A549 (cell line): ENCODE data around the gene CCL4.

ENCODE experiments used
- CEBPB ChIP-seq, 2 experiments: fragments of >200 bp in 1 of 2; sonication (Bioruptor Twin) in 1 of 2; formaldehyde crosslinking in 1 of 2; IDR thresholded peaks; 2 replicates each; pipeline ENCODE4 v1.6.1; 2012 to 2016
- GATA3 ChIP-seq: IDR thresholded peaks from 2 replicates; pipeline ENCODE4 v1.6.1; 2012; ENCODE audit warnings: borderline replicate concordance
- HOXB13 ChIP-seq: fragments of 250-450 bp; sonication (Bioruptor Pico); IDR thresholded peaks from 2 replicates; pipeline ENCODE4 v1.5.0; 2020; ENCODE audit warnings: low read depth, mild to moderate bottlenecking, moderate library complexity
- POLR2A ChIP-seq: IDR thresholded peaks from 2 replicates; pipeline ENCODE4 v1.6.1; 2012; ENCODE audit warnings: mild to moderate bottlenecking, low read length
- RAD21 ChIP-seq, 2 experiments: fragments of >200 bp in 1 of 2; sonication (Bioruptor Twin) in 1 of 2; formaldehyde crosslinking in 1 of 2; IDR thresholded peaks in 1 of 2; conservative IDR thresholded peaks in 1 of 2; 2 replicates in 1 of 2; 3 replicates in 1 of 2; pipeline ENCODE4 v1.6.1; 2012 to 2018; ENCODE audit warnings: inconsistent platforms in 1 of 2
- RCOR1 ChIP-seq: fragments of 150-350 bp; IDR thresholded peaks from 2 replicates; pipeline ENCODE4 v1.6.1; 2014; ENCODE audit warnings: antibody characterized with exemption, low read length, low read depth
- SMC3 ChIP-seq: fragments of >200 bp; sonication (Bioruptor Twin); formaldehyde crosslinking; IDR thresholded peaks from 3 replicates; pipeline ENCODE4 v1.6.1; 2018; ENCODE audit warnings: inconsistent platforms
- ZFP36 ChIP-seq: fragments of 450-650 bp; IDR thresholded peaks from 2 replicates; pipeline ENCODE4 v1.6.1; 2014; ENCODE audit warnings: borderline replicate concordance; ENCODE audit not compliant: partially characterized antibody
- TF ChIP-seq, protein P1 (sequence below): fragments of >200 bp; sonication (Bioruptor Twin); formaldehyde crosslinking; IDR thresholded peaks from 3 replicates; pipeline ENCODE4 v1.5.1; 2016
- TF ChIP-seq, protein P2 (sequence below): IDR thresholded peaks from 2 replicates; pipeline ENCODE4 v1.6.1; 2012

DNA sequence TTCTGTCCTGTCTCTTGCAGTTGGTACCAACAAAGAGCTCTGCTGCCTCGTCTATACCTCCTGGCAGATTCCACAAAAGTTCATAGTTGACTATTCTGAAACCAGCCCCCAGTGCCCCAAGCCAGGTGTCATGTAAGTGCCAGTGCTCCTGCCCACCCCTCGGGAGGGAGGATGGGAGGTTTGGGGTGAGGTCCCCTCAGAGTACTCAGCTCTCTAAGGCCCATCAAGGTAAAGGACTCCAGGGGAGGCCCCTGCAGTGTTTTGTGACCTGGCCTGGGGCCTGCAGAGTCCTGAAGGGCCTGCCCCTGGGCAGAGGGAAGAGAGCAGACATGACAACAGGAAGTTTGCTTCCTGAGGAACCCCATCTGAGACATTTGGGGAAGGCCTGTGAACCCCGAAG lies 33.2 kb upstream of the CCL4 start:
- TF ChIP-seq, protein P1, sequence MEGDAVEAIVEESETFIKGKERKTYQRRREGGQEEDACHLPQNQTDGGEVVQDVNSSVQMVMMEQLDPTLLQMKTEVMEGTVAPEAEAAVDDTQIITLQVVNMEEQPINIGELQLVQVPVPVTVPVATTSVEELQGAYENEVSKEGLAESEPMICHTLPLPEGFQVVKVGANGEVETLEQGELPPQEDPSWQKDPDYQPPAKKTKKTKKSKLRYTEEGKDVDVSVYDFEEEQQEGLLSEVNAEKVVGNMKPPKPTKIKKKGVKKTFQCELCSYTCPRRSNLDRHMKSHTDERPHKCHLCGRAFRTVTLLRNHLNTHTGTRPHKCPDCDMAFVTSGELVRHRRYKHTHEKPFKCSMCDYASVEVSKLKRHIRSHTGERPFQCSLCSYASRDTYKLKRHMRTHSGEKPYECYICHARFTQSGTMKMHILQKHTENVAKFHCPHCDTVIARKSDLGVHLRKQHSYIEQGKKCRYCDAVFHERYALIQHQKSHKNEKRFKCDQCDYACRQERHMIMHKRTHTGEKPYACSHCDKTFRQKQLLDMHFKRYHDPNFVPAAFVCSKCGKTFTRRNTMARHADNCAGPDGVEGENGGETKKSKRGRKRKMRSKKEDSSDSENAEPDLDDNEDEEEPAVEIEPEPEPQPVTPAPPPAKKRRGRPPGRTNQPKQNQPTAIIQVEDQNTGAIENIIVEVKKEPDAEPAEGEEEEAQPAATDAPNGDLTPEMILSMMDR, result no peak
- no peak for TF ChIP-seq GATA3
- TF ChIP-seq HOXB13, result no peak
- TF ChIP-seq SMC3, result no peak
- no peak for TF ChIP-seq CEBPB (IDR thresholded peaks at IDR 0.05)
- no peak for TF ChIP-seq RAD21 (conservative IDR thresholded peaks at IDR 0.05 in 1 of 2, IDR thresholded peaks at IDR 0.05 in 1 of 2)
- no peak for TF ChIP-seq POLR2A
- TF ChIP-seq, protein P2, sequence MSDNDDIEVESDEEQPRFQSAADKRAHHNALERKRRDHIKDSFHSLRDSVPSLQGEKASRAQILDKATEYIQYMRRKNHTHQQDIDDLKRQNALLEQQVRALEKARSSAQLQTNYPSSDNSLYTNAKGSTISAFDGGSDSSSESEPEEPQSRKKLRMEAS, result no peak
- TF ChIP-seq RCOR1, result no peak
- TF ChIP-seq ZFP36, result no peak
